Measurements from ENCODE around the gene PSMB7. TPM values are rescaled to one million over a fixed set of nuclear protein-coding genes. Genes with fewer than 3 reads are reported as not detected.

Gene PSMB7
- total RNA-seq, 2 experiments from 2014 or later, result 114 to 119 TPM

DNA sequence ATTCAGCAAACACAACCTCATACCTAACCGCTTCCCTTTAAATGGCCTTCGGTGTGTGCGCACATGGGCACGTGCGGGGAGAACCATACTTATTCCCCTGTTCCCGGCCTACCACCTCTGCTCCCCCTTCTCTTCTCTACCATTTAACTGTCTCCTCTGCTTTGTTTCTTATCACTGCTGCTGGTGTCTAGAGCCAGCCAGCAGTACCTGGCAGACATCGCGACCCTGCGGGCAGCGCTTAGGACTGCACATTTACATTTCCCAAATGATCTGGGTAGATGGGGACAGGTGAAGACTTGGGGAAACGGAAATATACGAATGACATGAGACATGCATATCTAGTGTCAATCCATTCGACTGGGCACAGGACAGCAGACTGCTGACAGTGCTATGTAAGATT lies 56.6 kb downstream of the PSMB7 start:
- DNase-seq (no peak), ATAC-seq (no peak)
- POLR2A ChIA-PET, result no interaction called here
- Mint-ChIP-seq H3K27ac (no peak overlapping the region), H3K4me3 (no peak overlapping the region), H3K4me1 (ENCODE audit: low read depth) (peaks cover 30% of the 10 kb centered on the region), H3K36me3 (ENCODE audit: low read depth) (peaks cover 4% of the 10 kb centered on the region), H3K9me3 (ENCODE audit: insufficient read depth) (no peaks in the 10 kb centered on the region), H3K27me3 (ENCODE audit: low read depth) (no peaks in the 10 kb centered on the region)
- CTCF ChIA-PET, result interaction anchor here (1.6 kb wide), 2 partner anchors 19 to 31 kb away, joined by 3 to 5 read pairs; no protein-coding TSS in a partner anchor

- peaks cover 8% of the 10 kb centered on the region for H3K36me3 Mint-ChIP-seq (ENCODE audit: low read depth)
- ATAC-seq (no peak), DNase-seq (no peak)
- ChIA-PET CTCF (interaction anchor here (1.6 kb wide), 2 partner anchors 20 to 32 kb away, joined by 3 to 5 read pairs; no protein-coding TSS in a partner anchor), POLR2A (interaction anchor here (0.6 kb wide), 1 partner anchor 8 kb away, joined by 3 read pairs; no protein-coding TSS in a partner anchor)
- H3K4me3 Mint-ChIP-seq, result no peak overlapping the region
- peaks cover 30% of the 10 kb centered on the region for H3K4me1 Mint-ChIP-seq (ENCODE audit: low read depth)
- H3K27ac Mint-ChIP-seq, result peak overlapping the region; percentile 76
- H3K9me3 Mint-ChIP-seq (ENCODE audit: insufficient read depth), result no peaks in the 10 kb centered on the region
- no peaks in the 10 kb centered on the region for H3K27me3 Mint-ChIP-seq (ENCODE audit: low read depth)
Measured at GRCh38 chr9:124357721-124358361, 57.4 kb downstream of the PSMB7 start.

DNA sequence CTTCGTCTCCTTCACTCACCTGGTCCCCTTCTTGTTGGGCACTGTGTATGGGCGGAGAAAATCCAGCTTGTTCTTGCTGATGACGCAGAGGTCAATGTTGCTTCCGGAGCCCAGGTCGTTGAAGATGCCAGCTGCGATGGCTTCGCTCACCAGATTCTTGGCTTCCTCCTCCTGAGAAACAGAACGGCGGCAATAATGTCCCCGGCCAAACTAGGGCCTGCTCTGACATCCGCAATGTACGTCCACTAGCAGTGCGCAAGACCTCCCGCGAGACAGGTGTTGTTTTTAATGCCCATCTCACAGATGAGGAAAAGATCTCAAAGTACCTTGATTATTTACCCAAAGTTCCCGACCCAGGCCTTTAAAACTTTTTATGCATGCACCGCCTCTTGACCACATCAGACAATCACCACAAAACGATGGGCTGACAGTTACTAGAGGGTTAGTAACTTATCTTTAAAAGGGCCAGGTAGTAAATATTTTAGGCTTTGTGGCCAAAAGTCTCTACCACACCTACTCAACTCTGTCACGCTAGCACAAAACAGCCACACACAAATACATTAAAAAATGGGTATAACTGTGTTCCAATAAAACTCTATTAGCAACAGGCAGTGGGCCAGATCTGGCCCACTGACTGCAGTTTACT lies 58.4 kb downstream of the PSMB7 start:
- peak overlapping the region; percentile 41 for H3K4me3 Mint-ChIP-seq
- ChIA-PET CTCF (interaction anchor here (1.6 kb wide), 2 partner anchors 21 to 33 kb away, joined by 3 to 5 read pairs; no protein-coding TSS in a partner anchor), POLR2A (no interaction called here)
- H3K36me3 Mint-ChIP-seq (ENCODE audit: low read depth), result peaks cover 18% of the 10 kb centered on the region
- DNase-seq (peak; percentile 45), ATAC-seq (no peak)
- H3K27me3 Mint-ChIP-seq (ENCODE audit: low read depth), result no peaks in the 10 kb centered on the region
- no peaks in the 10 kb centered on the region for H3K9me3 Mint-ChIP-seq (ENCODE audit: insufficient read depth)
- peak overlapping the region; percentile 76 for H3K27ac Mint-ChIP-seq
- H3K4me1 Mint-ChIP-seq (ENCODE audit: low read depth), result peaks cover 30% of the 10 kb centered on the region

DNA sequence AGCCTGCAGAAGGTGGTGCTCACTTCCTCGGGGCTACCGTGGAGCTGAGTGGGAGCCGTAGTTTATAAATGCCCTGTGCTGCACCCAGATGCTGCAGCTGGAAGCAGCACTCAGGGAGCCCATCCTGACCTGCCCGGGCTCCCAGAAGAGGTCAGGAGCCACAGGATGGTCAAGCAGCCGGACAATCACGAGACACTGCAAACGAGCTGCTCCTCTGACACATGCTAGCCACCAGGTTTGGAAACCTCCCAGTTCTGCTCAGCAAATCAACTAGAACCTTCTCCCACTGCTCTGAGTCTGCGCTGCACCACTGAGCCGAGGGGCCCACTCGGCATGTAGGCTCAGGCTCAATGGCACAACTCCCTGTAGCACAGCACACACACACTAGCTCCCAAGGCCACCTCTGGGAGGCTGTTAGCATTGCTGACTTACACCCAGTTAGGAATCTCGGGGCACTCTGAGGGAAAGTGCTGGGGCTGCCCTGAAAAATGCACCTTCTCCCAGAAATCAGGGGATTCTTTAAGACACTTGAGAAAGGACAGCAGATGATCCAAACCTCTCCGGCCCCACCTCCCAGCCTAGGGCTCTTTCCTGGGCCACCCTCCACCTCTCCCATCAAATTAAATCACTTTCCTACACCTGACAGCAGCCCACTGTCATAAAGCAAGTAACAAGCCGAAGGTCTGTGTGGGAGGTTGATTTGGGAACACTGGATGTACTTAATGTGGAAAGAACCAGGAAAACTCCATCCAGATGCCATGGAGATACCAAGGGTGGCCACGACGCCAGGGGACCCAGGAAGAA lies 59.1 kb downstream of the PSMB7 start:
- Mint-ChIP-seq H3K36me3 (ENCODE audit: low read depth) (peaks cover 24% of the 10 kb centered on the region), H3K4me1 (ENCODE audit: low read depth) (peaks cover 30% of the 10 kb centered on the region), H3K4me3 (peak overlapping the region; percentile 41), H3K27me3 (ENCODE audit: low read depth) (no peaks in the 10 kb centered on the region), H3K27ac (peak overlapping the region; percentile 50), H3K9me3 (ENCODE audit: insufficient read depth) (no peaks in the 10 kb centered on the region)
- ChIA-PET POLR2A (no interaction called here), CTCF (no interaction called here)
- ATAC-seq (no peak), DNase-seq (no peak)

DNA sequence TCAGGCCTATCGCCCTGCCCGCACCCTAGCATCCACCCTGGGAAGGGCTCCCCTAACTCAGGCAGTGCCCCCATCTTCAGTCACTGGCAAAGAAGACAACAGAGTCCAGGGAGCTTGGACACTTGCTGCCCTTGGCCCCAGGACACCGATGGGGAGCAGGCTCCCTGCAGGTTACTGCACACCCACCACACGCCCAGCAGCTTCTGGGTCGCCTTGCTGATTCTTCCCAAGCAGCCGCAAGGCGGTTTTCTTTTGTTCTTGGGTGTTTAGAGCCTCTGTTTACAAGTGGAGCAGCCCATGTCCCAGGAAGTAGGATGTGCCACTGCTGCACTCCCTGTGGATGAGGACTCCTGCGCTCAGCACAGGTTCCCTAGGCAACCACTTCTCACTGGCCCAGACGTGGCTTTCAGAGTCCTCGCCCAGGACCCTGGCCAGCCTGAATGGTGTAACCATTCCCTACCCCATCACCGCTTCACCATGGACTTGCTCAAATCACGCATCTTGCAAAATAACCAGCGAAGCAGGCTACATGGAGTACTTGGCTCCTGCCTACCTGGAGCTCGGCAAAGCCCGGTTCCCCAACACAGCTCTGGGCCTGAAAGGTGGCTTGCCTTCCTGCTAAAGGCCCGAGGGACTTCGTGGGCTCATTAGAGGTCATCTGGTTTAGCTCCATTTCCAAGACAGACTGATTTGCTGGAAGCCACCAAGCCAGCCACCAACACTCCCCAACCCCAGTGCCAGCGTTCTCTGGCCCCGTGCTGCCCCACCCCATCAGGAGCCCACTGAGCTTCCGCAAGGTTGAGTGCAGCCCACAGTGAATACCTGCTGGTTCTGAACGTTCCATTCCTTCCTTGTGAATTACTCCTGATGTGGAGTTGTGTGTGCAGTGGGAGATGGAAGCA lies 60.0 kb downstream of the PSMB7 start:
- ATAC-seq (no peak), DNase-seq (no peak)
- POLR2A ChIA-PET, result no interaction called here
- CTCF ChIA-PET, result no interaction called here
- Mint-ChIP-seq H3K36me3 (ENCODE audit: low read depth) (peaks cover 29% of the 10 kb centered on the region), H3K27ac (peak overlapping the region; percentile 50), H3K27me3 (ENCODE audit: low read depth) (no peaks in the 10 kb centered on the region), H3K4me1 (ENCODE audit: low read depth) (peaks cover 30% of the 10 kb centered on the region), H3K9me3 (ENCODE audit: insufficient read depth) (no peaks in the 10 kb centered on the region), H3K4me3 (peak overlapping the region; percentile 6)

- DNase-seq, result no peak
- ChIA-PET POLR2A (no interaction called here), CTCF (no interaction called here)
- no peak for ATAC-seq
- Mint-ChIP-seq H3K9me3 (ENCODE audit: insufficient read depth) (no peaks in the 10 kb centered on the region), H3K4me1 (ENCODE audit: low read depth) (peaks cover 30% of the 10 kb centered on the region), H3K4me3 (no peak overlapping the region), H3K27me3 (ENCODE audit: low read depth) (no peaks in the 10 kb centered on the region), H3K36me3 (ENCODE audit: low read depth) (peaks cover 30% of the 10 kb centered on the region), H3K27ac (peak overlapping the region; percentile 32)
Measured at GRCh38 chr9:124354346-124355038, 60.8 kb downstream of the PSMB7 start.

DNA sequence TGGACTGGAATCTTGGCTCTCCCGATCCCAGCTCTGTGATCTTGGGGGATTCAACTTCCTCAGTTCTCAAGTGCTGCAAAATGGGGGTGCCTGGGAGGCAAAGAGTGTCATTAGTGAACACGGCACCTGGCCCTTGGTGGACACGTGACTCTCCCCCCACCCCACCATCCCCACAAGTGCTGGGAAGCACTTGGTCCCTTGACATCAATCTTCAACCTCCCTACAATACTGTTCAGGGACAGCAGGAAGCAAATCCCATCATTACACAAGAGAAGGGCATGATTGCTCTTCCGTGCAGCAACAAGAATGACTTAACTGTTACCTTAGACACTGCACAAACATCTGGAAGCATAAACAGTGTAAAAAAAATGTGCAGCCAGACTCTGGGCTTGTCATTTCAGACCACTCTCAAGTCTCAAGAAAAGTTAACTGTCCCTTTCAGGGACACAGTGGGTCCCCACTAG lies 61.4 kb downstream of the PSMB7 start:
- peaks cover 32% of the 10 kb centered on the region for H3K36me3 Mint-ChIP-seq (ENCODE audit: low read depth)
- ChIA-PET POLR2A (no interaction called here), CTCF (no interaction called here)
- DNase-seq (no peak), ATAC-seq (no peak)
- H3K4me1 Mint-ChIP-seq (ENCODE audit: low read depth), result peaks cover 30% of the 10 kb centered on the region
- H3K4me3 Mint-ChIP-seq, result no peak overlapping the region
- no peaks in the 10 kb centered on the region for H3K9me3 Mint-ChIP-seq (ENCODE audit: insufficient read depth)
- H3K27ac Mint-ChIP-seq, result peak overlapping the region; percentile 9
- H3K27me3 Mint-ChIP-seq (ENCODE audit: low read depth), result no peaks in the 10 kb centered on the region

GRCh38 chr9:124353166-124353768 lies 62.0 kb downstream of the PSMB7 start:
- Mint-ChIP-seq H3K4me3 (no peak overlapping the region), H3K27me3 (ENCODE audit: low read depth) (no peaks in the 10 kb centered on the region), H3K36me3 (ENCODE audit: low read depth) (peaks cover 32% of the 10 kb centered on the region), H3K9me3 (ENCODE audit: insufficient read depth) (no peaks in the 10 kb centered on the region), H3K27ac (no peak overlapping the region), H3K4me1 (ENCODE audit: low read depth) (peaks cover 24% of the 10 kb centered on the region)
- no peak for ATAC-seq
- DNase-seq, result no peak
- ChIA-PET POLR2A (no interaction called here), CTCF (interaction anchor here (0.7 kb wide), 1 partner anchor 57 kb away, joined by 3 read pairs; no protein-coding TSS in a partner anchor)

GRCh38 chr9:124352616-124353015 lies 62.6 kb downstream of the PSMB7 start:
- DNase-seq, result no peak
- H3K4me3 Mint-ChIP-seq, result no peak overlapping the region
- peak overlapping the region; percentile 17 for H3K27ac Mint-ChIP-seq
- peaks cover 32% of the 10 kb centered on the region for H3K36me3 Mint-ChIP-seq (ENCODE audit: low read depth)
- POLR2A ChIA-PET, result no interaction called here
- H3K9me3 Mint-ChIP-seq (ENCODE audit: insufficient read depth), result no peaks in the 10 kb centered on the region
- no peaks in the 10 kb centered on the region for H3K27me3 Mint-ChIP-seq (ENCODE audit: low read depth)
- CTCF ChIA-PET, result interaction anchor here (0.7 kb wide), 1 partner anchor 58 kb away, joined by 3 read pairs; no protein-coding TSS in a partner anchor
- ATAC-seq, result no peak
- peaks cover 18% of the 10 kb centered on the region for H3K4me1 Mint-ChIP-seq (ENCODE audit: low read depth)

DNA sequence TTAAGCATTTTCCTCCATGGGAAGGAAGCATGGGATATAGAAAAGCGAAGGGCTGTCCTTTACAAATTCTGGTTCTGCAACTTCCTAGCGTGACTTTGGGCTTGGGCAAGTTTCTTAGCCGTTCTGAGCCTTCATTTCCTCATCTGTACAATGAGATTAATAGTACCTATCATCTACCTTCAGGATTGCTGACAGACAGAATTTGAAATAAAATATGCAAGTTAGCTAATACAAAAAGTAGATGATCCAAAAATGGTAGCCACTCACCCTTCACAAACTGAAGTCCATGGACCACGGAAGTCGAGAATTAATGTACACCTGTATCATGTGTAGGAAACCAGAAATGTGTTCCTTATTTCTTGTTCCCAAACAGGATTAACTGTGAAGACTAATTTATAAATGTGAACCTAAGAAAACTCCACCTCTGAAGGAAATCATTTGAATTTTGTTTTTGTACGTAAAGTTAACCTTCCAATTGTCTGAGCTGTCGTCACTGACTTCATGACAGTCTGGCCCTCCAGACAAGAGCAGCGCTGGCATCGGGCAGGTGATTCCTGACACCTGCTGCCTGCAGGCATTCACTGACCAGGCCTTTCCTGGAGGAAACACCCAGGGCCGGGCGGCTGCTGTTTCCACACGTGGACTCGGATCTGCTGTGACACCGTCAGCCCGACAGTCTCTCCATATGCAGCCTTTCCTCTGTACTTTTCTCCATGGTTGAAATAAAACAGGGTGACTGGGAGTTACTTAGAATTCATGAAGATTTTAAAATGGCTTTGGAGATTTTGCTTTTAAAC lies 63.4 kb downstream of the PSMB7 start:
- no peak overlapping the region for H3K27ac Mint-ChIP-seq
- peaks cover 10% of the 10 kb centered on the region for H3K4me1 Mint-ChIP-seq (ENCODE audit: low read depth)
- no peaks in the 10 kb centered on the region for H3K9me3 Mint-ChIP-seq (ENCODE audit: insufficient read depth)
- POLR2A ChIA-PET, result no interaction called here
- DNase-seq (no peak), ATAC-seq (no peak)
- CTCF ChIA-PET, result no interaction called here
- H3K27me3 Mint-ChIP-seq (ENCODE audit: low read depth), result no peaks in the 10 kb centered on the region
- peaks cover 30% of the 10 kb centered on the region for H3K36me3 Mint-ChIP-seq (ENCODE audit: low read depth)
- H3K4me3 Mint-ChIP-seq, result no peak overlapping the region

All from activated CD8-positive, alpha-beta T cell treated with anti-CD3 and anti-CD28 coated beads, Interleukin-2, amount 10 ng/mL, durations not matched to agents 7 days and 5 days (primary cell).